Cerebellar cortex (tissue), 1 donor: ENCODE results near the gene CCT3.
"Not testable (repeated sequence)": the region's sequence is repeated elsewhere in the genome, so short reads cannot be mapped to it uniquely, and the experiment has no call there.

Source experiments
- DNase-seq: peaks from one replicate; pipeline ENCODE4 v3.0.0-alpha.2; 2015; ENCODE audit warnings: low spot score

The CCT3 gene

GRCh38 chr1:156368889-156369684 is 31.0 kb upstream of the CCT3 start, which contains the start of gene RHBG:
RHBG (plus strand) TSS chr1:156369211; CDS start chr1:156369250, 39 bp downstream.
- peak; percentile 71 for DNase-seq

- DNase-seq = no peak
Observed at GRCh38 chr1:156368157-156368658, 30.1 kb upstream of the CCT3 start.

GRCh38 chr1:156367383-156368156 is 29.5 kb upstream of the CCT3 start:
- no peak for DNase-seq

- no peak for DNase-seq
Observed at GRCh38 chr1:156366378-156367166, 28.5 kb upstream of the CCT3 start.

- no peak for DNase-seq
Observed at GRCh38 chr1:156365754-156366153, 27.7 kb upstream of the CCT3 start.

- no peak for DNase-seq
Observed at GRCh38 chr1:156360534-156360933, 22.4 kb upstream of the CCT3 start.

GRCh38 chr1:156359973-156360372 is 21.9 kb upstream of the CCT3 start:
- DNase-seq = no peak

GRCh38 chr1:156359249-156359648 is 21.2 kb upstream of the CCT3 start:
- DNase-seq = no peak

- DNase-seq = no peak
Observed at GRCh38 chr1:156358641-156359040, 20.5 kb upstream of the CCT3 start.

GRCh38 chr1:156357977-156358376 is 19.9 kb upstream of the CCT3 start:
- DNase-seq = no peak

GRCh38 chr1:156356875-156357534 is 18.9 kb upstream of the CCT3 start:
- DNase-seq = peak; percentile 79

GRCh38 chr1:156356262-156356874 is 18.3 kb upstream of the CCT3 start:
- DNase-seq = no peak

- not testable (repeated sequence) for DNase-seq
Observed at GRCh38 chr1:156352481-156352880, 14.4 kb upstream of the CCT3 start.

- DNase-seq = no peak
Observed at GRCh38 chr1:156347331-156347730, 9.2 kb upstream of the CCT3 start.

GRCh38 chr1:156346636-156347035 is 8.5 kb upstream of the CCT3 start:
- no peak for DNase-seq

GRCh38 chr1:156346035-156346434 is 7.9 kb upstream of the CCT3 start:
- DNase-seq = not testable (repeated sequence)

GRCh38 chr1:156344409-156344808 is 6.3 kb upstream of the CCT3 start:
- DNase-seq = no peak

- no peak for DNase-seq
Observed at GRCh38 chr1:156342166-156342955, 4.3 kb upstream of the CCT3 start.

GRCh38 chr1:156337888-156338179 is 258 bp downstream of the CCT3 start:
- no peak for DNase-seq

GRCh38 chr1:156337052-156337887 is 822 bp downstream of the CCT3 start:
- peak; percentile 10 for DNase-seq
